Ishikawa (cell line): Measurements from ENCODE around the gene HGD.

Source experiments
- CEBPB ChIP-seq: IDR thresholded peaks from 2 replicates; pipeline ENCODE4 v1.6.1; 2012
- CREB1 ChIP-seq: IDR thresholded peaks from 2 replicates; pipeline ENCODE4 v1.6.1; 2012; ENCODE audit warnings: low read depth
- EGR1 ChIP-seq: IDR thresholded peaks from 2 replicates; pipeline ENCODE4 v1.6.1; 2012
- EP300 ChIP-seq: IDR thresholded peaks from 2 replicates; pipeline ENCODE4 v1.6.1; 2012; ENCODE audit warnings: borderline replicate concordance
- FOXM1 ChIP-seq: IDR thresholded peaks from 2 replicates; pipeline ENCODE4 v1.6.1; 2012; ENCODE audit warnings: low read depth, borderline replicate concordance
- NFIC ChIP-seq: IDR thresholded peaks from 2 replicates; pipeline ENCODE4 v1.6.1; 2012
- RAD21 ChIP-seq: IDR thresholded peaks from 2 replicates; pipeline ENCODE4 v1.6.1; 2012; ENCODE audit warnings: low read depth
- TAF1 ChIP-seq: IDR thresholded peaks from 2 replicates; pipeline ENCODE4 v1.6.1; 2012; ENCODE audit warnings: low read depth, mild to moderate bottlenecking
- TCF12 ChIP-seq: IDR thresholded peaks from 2 replicates; pipeline ENCODE4 v1.6.1; 2012; ENCODE audit warnings: low read depth
- TEAD4 ChIP-seq: IDR thresholded peaks from 2 replicates; pipeline ENCODE4 v1.6.1; 2012
- YY1 ChIP-seq: IDR thresholded peaks from 2 replicates; pipeline ENCODE4 v1.6.1; 2012; ENCODE audit warnings: low read depth
- ZBTB7A ChIP-seq: IDR thresholded peaks from 2 replicates; pipeline ENCODE4 v1.6.1; 2012; ENCODE audit warnings: low read depth
- TF ChIP-seq, protein P1 (sequence below): IDR thresholded peaks from 2 replicates; pipeline ENCODE4 v1.6.1; 2012
- TF ChIP-seq, protein P2 (sequence below): IDR thresholded peaks from 2 replicates; pipeline ENCODE4 v1.6.1; 2012; ENCODE audit warnings: low read depth, mild to moderate bottlenecking
- TF ChIP-seq, protein P3 (sequence below): IDR thresholded peaks from 2 replicates; pipeline ENCODE4 v1.6.1; 2012

The HGD gene

DNA sequence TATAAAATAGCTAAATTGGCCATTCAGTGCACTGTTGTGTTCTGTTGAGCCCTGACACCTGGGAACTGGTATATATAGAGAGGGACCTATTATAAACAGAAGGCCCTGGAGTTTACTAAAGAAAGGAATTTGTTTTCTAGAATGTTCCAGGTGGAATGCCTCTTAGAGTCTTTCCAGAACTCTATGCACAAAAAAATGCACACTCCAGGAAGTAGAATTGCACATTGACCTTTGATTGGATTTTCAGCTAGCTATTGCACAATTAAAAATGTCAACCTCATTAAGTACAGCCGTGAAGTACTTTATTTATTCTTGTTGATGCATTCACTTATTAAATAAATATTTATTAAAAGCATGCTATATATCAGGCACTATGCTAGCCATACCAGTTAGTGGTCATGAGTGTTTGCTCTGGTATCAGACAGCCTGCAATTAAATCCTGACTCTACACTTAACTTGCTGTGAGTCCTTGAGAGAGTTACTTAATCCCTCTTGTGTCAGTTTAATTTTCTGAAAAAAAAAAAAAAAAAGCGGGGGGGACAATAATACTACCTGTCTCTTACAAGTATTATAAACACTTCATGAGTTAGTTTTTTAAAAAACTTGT, 45.1 kb downstream of the HGD start:
- TF ChIP-seq ZBTB7A, result no peak
- TF ChIP-seq, protein P1, sequence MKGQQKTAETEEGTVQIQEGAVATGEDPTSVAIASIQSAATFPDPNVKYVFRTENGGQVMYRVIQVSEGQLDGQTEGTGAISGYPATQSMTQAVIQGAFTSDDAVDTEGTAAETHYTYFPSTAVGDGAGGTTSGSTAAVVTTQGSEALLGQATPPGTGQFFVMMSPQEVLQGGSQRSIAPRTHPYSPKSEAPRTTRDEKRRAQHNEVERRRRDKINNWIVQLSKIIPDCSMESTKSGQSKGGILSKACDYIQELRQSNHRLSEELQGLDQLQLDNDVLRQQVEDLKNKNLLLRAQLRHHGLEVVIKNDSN, result no peak
- no peak for TF ChIP-seq TEAD4
- TF ChIP-seq RAD21, result no peak
- TF ChIP-seq TCF12, result no peak
- TF ChIP-seq NFIC, result no peak
- TF ChIP-seq TAF1, result no peak
- TF ChIP-seq EGR1, result no peak
- TF ChIP-seq FOXM1, result no peak
- TF ChIP-seq CREB1, result no peak
- TF ChIP-seq EP300, result no peak
- TF ChIP-seq, protein P2, sequence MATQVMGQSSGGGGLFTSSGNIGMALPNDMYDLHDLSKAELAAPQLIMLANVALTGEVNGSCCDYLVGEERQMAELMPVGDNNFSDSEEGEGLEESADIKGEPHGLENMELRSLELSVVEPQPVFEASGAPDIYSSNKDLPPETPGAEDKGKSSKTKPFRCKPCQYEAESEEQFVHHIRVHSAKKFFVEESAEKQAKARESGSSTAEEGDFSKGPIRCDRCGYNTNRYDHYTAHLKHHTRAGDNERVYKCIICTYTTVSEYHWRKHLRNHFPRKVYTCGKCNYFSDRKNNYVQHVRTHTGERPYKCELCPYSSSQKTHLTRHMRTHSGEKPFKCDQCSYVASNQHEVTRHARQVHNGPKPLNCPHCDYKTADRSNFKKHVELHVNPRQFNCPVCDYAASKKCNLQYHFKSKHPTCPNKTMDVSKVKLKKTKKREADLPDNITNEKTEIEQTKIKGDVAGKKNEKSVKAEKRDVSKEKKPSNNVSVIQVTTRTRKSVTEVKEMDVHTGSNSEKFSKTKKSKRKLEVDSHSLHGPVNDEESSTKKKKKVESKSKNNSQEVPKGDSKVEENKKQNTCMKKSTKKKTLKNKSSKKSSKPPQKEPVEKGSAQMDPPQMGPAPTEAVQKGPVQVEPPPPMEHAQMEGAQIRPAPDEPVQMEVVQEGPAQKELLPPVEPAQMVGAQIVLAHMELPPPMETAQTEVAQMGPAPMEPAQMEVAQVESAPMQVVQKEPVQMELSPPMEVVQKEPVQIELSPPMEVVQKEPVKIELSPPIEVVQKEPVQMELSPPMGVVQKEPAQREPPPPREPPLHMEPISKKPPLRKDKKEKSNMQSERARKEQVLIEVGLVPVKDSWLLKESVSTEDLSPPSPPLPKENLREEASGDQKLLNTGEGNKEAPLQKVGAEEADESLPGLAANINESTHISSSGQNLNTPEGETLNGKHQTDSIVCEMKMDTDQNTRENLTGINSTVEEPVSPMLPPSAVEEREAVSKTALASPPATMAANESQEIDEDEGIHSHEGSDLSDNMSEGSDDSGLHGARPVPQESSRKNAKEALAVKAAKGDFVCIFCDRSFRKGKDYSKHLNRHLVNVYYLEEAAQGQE, result no peak
- TF ChIP-seq CEBPB, result no peak
- no peak for TF ChIP-seq YY1

DNA sequence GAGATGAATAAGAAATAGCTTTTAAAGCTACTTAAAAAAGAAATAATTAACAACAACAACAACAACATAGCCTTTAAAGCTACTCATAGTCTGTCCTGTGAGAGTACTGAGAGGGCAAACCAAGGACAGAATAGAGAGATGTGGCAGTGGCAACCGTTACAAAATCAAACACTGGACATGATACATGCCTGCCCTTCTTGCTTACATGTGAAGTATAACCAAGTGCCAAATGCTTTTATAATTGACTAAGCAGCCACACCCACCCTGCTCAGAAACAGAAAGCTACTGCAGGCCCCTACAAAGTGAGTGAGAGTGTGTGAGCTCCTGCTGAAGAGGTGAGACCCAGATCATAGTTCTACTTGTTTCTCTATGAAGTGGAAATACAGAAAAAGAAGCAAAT, 47.5 kb downstream of the HGD start:
- TF ChIP-seq EP300 (no peak), YY1 (no peak), NFIC (no peak), CEBPB (no peak), RAD21 (no peak), TAF1 (no peak)
- TF ChIP-seq, protein P2, result no peak

DNA sequence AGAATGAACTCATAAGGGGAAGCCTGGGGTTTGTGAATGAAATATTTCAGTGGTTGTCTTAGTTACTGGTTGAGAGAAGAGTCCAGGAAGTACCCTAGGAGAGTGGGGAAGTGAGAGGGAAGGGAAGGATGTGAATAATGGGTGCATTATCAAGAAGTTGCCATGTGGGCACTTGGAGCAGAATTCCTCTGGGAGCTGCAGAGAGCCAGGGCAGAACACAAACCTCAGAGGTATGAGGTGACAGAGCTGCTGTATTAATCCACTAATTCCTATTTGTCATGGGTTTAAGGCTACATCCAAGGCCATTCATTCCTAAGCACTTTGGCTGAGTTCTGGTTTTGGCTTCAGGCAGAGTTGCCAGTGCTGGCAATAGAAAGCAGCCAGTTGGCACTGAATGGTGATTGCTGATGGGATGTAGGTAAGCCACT, 56.9 kb downstream of the HGD start:
- no peak for TF ChIP-seq EGR1
- no peak for TF ChIP-seq TAF1
- TF ChIP-seq EP300, result no peak
- TF ChIP-seq ZBTB7A, result no peak
- no peak for TF ChIP-seq NFIC
- TF ChIP-seq, protein P1, result no peak
- no peak for TF ChIP-seq YY1
- TF ChIP-seq RAD21, result no peak
- TF ChIP-seq, protein P2, result no peak
- no peak for TF ChIP-seq TCF12
- TF ChIP-seq FOXM1, result no peak
- no peak for TF ChIP-seq TEAD4
- TF ChIP-seq CREB1, result no peak
- TF ChIP-seq, protein P3, sequence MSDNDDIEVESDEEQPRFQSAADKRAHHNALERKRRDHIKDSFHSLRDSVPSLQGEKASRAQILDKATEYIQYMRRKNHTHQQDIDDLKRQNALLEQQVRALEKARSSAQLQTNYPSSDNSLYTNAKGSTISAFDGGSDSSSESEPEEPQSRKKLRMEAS, result no peak

DNA sequence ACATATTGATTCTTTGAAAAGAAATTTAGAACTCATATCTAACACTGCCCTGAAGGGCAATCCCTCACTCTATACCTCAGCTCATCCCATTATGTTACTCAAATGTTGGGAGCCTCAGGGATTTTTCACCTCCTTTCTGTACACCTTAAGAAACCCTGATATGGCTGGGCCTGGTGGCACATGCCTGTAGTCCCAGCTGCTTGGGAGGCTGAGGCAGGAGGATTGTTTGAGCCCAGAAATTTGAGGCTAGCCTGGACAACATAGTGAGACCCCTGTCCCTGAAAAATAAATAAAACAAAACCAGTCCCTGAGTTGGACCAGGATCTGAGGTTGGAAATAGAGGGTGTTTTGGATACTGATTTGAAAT, 58.3 kb downstream of the HGD start:
- TF ChIP-seq CEBPB (no peak), YY1 (no peak), RAD21 (no peak), EGR1 (no peak)
- TF ChIP-seq, protein P1, result no peak
